GM12878 (cell line): ENCODE results near the gene GSAP. TPM values are rescaled to one million over a fixed set of nuclear protein-coding genes. Genes with fewer than 3 reads are reported as not detected.
A peak's percentile ranks its signal among the peaks of the same experiment; 100 is the strongest.

ENCODE experiments used
- BACH1 ChIP-seq: fragments of 450-650 bp; IDR thresholded peaks from 2 replicates; pipeline ENCODE4 v1.6.1; 2017; ENCODE audit warnings: mild to moderate bottlenecking, borderline replicate concordance
- BHLHE40 ChIP-seq, 2 experiments: fragments of 450-650 bp in 1 of 2; IDR thresholded peaks; 2 replicates each; pipeline ENCODE4 v1.6.1; 2011 to 2017; ENCODE audit warnings: low read depth in 2 of 2, borderline replicate concordance in 1 of 2, improper control_type of control experiment in 1 of 2, low read length in 1 of 2, mild to moderate bottlenecking in 1 of 2
- BMI1 ChIP-seq: fragments of 450-650 bp; IDR thresholded peaks from 2 replicates; pipeline ENCODE4 v1.6.1; 2016; ENCODE audit warnings: mild to moderate bottlenecking, moderate library complexity, borderline replicate concordance
- EED ChIP-seq: sonication (generic); IDR thresholded peaks from 2 replicates; pipeline ENCODE4 v1.6.1; 2016; ENCODE audit warnings: antibody characterized with exemption, low read depth
- EZH2 ChIP-seq: IDR thresholded peaks from 2 replicates; pipeline ENCODE4 v1.6.1; 2012; ENCODE audit warnings: low read depth, mild to moderate bottlenecking, control low read depth, inconsistent platforms, low read length, borderline replicate concordance; ENCODE audit not compliant: control insufficient read depth
- GABPA ChIP-seq: IDR thresholded peaks from 2 replicates; pipeline ENCODE4 v1.6.1; 2014; ENCODE audit warnings: antibody characterized with exemption, low read depth, mild to moderate bottlenecking, inconsistent platforms
- GATAD2B ChIP-seq: fragments of 450-650 bp; conservative IDR thresholded peaks from 2 replicates; pipeline ENCODE4 v1.6.1; 2017; ENCODE audit warnings: low read depth, mild to moderate bottlenecking, moderate library complexity
- IRF4 ChIP-seq: IDR thresholded peaks from 2 replicates; pipeline ENCODE4 v1.6.1; 2011; ENCODE audit warnings: low read depth, low read length
- MEF2A ChIP-seq: IDR thresholded peaks from 2 replicates; pipeline ENCODE4 v1.6.1; 2011; ENCODE audit warnings: low read depth, mild to moderate bottlenecking, low read length, moderate library complexity; ENCODE audit not compliant: insufficient read depth
- NFIC ChIP-seq: IDR thresholded peaks from 2 replicates; pipeline ENCODE4 v1.6.1; 2012; ENCODE audit warnings: low read depth, mild to moderate bottlenecking, inconsistent platforms, low read length, moderate library complexity
- PAX5 ChIP-seq: IDR thresholded peaks from 2 replicates; pipeline ENCODE4 v1.6.1; 2011; ENCODE audit warnings: low read depth, low read length, borderline replicate concordance
- POU2F2 ChIP-seq: IDR thresholded peaks from 3 replicates; pipeline ENCODE4 v1.6.1; 2011; ENCODE audit warnings: low read depth, mild to moderate bottlenecking, low read length, borderline replicate concordance
- RCOR1 ChIP-seq: conservative IDR thresholded peaks from 2 replicates; pipeline ENCODE4 v1.6.1; 2012; ENCODE audit warnings: low read depth, low read length, improper control_type of control experiment
- RELB ChIP-seq: fragments of 450-650 bp; IDR thresholded peaks from 2 replicates; pipeline ENCODE4 v1.6.1; 2017; ENCODE audit warnings: low read depth, mild to moderate bottlenecking, moderate library complexity
- RUNX3 ChIP-seq: IDR thresholded peaks from 2 replicates; pipeline ENCODE4 v1.6.1; 2012; ENCODE audit warnings: low read length, inconsistent platforms
- SIX5 ChIP-seq: IDR thresholded peaks from 2 replicates; pipeline ENCODE4 v1.6.1; 2011; ENCODE audit warnings: mild to moderate bottlenecking, low read depth, low read length, moderate library complexity; ENCODE audit not compliant: severe bottlenecking
- SP1 ChIP-seq: IDR thresholded peaks from one replicate; pipeline ENCODE4 v1.6.1; 2011; ENCODE audit warnings: low read depth, low read length
- TBL1XR1 ChIP-seq: IDR thresholded peaks from 2 replicates; pipeline ENCODE4 v1.6.1; 2012; ENCODE audit warnings: low read depth, low read length, improper control_type of control experiment
- TCF12 ChIP-seq: IDR thresholded peaks from 2 replicates; pipeline ENCODE4 v1.6.1; 2011; ENCODE audit warnings: low read depth, mild to moderate bottlenecking, low read length
- ZBED1 ChIP-seq: IDR thresholded peaks from 2 replicates; pipeline ENCODE4 v1.6.1; 2016; ENCODE audit warnings: borderline replicate concordance
- polyA plus RNA-seq, 11 experiments: library from polyadenylated mRNA; depleted of rRNA in 4 of 11; unstranded in 6 of 11; stranded (reverse) in 5 of 11; fragments of >200 nt; fragmentation: Nextera tagmentation in 4 of 11; fragmentation: Illumina TruSeq in 1 of 11; extraction: Ambion mirVana in 4 of 11; extraction: Trizol in 1 of 11; gene quantifications; 1 replicate in 1 of 11; 2 replicates in 10 of 11; pipeline versions ENCODE4 v1.2.1 to v1.2.3, GENCODE V29; 2011 to 2016; ENCODE audit warnings: inconsistent platforms in 2 of 11, missing spikeins in 2 of 11, low read depth in 1 of 11
- total RNA-seq, 4 experiments: library from RNA; depleted of rRNA in 3 of 4; stranded (reverse); fragments of >200 nt in 3 of 4; fragmentation: Illumina TruSeq in 1 of 4; extraction: Trizol in 1 of 4; gene quantifications; 2 replicates each; pipeline versions ENCODE4 v1.2.1 to v1.2.3, GENCODE V29; 2013 to 2021
- TF ChIP-seq, protein P1 (sequence below): IDR thresholded peaks from 2 replicates; pipeline ENCODE4 v1.6.1; 2012; ENCODE audit warnings: improper control_type of control experiment, low read depth, low read length; ENCODE audit not compliant: insufficient replicate concordance
- TF ChIP-seq, protein P2 (sequence below): fragments of 450-650 bp; conservative IDR thresholded peaks from 2 replicates; pipeline ENCODE4 v1.6.1; 2017; ENCODE audit warnings: mild to moderate bottlenecking, moderate library complexity

The GSAP gene
- total and polyA plus RNA-seq, 10 of the 15 experiments (the other 5 are each of a cell fraction or from before 2014, with no cell fraction given): 6.6 to 38.1 (median 21.8) TPM

- TF ChIP-seq, protein P1, sequence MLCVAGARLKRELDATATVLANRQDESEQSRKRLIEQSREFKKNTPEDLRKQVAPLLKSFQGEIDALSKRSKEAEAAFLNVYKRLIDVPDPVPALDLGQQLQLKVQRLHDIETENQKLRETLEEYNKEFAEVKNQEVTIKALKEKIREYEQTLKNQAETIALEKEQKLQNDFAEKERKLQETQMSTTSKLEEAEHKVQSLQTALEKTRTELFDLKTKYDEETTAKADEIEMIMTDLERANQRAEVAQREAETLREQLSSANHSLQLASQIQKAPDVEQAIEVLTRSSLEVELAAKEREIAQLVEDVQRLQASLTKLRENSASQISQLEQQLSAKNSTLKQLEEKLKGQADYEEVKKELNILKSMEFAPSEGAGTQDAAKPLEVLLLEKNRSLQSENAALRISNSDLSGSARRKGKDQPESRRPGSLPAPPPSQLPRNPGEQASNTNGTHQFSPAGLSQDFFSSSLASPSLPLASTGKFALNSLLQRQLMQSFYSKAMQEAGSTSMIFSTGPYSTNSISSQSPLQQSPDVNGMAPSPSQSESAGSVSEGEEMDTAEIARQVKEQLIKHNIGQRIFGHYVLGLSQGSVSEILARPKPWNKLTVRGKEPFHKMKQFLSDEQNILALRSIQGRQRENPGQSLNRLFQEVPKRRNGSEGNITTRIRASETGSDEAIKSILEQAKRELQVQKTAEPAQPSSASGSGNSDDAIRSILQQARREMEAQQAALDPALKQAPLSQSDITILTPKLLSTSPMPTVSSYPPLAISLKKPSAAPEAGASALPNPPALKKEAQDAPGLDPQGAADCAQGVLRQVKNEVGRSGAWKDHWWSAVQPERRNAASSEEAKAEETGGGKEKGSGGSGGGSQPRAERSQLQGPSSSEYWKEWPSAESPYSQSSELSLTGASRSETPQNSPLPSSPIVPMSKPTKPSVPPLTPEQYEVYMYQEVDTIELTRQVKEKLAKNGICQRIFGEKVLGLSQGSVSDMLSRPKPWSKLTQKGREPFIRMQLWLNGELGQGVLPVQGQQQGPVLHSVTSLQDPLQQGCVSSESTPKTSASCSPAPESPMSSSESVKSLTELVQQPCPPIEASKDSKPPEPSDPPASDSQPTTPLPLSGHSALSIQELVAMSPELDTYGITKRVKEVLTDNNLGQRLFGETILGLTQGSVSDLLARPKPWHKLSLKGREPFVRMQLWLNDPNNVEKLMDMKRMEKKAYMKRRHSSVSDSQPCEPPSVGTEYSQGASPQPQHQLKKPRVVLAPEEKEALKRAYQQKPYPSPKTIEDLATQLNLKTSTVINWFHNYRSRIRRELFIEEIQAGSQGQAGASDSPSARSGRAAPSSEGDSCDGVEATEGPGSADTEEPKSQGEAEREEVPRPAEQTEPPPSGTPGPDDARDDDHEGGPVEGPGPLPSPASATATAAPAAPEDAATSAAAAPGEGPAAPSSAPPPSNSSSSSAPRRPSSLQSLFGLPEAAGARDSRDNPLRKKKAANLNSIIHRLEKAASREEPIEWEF: no peak
- TF ChIP-seq BACH1: peak; percentile 42; the same call in 1 of the 2 replicates
- TF ChIP-seq IRF4: peak; percentile 85
- peak; percentile 85 for TF ChIP-seq EED
- no peak for TF ChIP-seq GATAD2B
- TF ChIP-seq TBL1XR1: peak; percentile 55; the same call in 1 of the 2 replicates
- TF ChIP-seq NFIC: peak; percentile 92
- no peak for TF ChIP-seq TCF12
- TF ChIP-seq SIX5: no peak
- peak in 1 of 2 experiments; percentile 49; a peak in 1 of 4 replicates for TF ChIP-seq BHLHE40 (IDR thresholded peaks at IDR 0.05; ENCODE audit: borderline replicate concordance in 1 of 2, low read depth in 2 of 2, low read length in 1 of 2)
- TF ChIP-seq, protein P2, sequence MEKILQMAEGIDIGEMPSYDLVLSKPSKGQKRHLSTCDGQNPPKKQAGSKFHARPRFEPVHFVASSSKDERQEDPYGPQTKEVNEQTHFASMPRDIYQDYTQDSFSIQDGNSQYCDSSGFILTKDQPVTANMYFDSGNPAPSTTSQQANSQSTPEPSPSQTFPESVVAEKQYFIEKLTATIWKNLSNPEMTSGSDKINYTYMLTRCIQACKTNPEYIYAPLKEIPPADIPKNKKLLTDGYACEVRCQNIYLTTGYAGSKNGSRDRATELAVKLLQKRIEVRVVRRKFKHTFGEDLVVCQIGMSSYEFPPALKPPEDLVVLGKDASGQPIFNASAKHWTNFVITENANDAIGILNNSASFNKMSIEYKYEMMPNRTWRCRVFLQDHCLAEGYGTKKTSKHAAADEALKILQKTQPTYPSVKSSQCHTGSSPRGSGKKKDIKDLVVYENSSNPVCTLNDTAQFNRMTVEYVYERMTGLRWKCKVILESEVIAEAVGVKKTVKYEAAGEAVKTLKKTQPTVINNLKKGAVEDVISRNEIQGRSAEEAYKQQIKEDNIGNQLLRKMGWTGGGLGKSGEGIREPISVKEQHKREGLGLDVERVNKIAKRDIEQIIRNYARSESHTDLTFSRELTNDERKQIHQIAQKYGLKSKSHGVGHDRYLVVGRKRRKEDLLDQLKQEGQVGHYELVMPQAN: no peak
- peak; percentile 81 for TF ChIP-seq ZBED1
- peak; percentile 19 for TF ChIP-seq SP1
- 0 out of 3 replicates have a peak, but pooled peaks have one; percentile 52 for TF ChIP-seq POU2F2
- peak; percentile 66; the same call in 1 of the 2 replicates for TF ChIP-seq BMI1
- 0 out of 2 replicates have a peak, but pooled peaks have one; percentile 11 for TF ChIP-seq GABPA
- TF ChIP-seq EZH2: no peak
- peak; percentile 95 for TF ChIP-seq RUNX3
- TF ChIP-seq MEF2A: peak; percentile 70; the same call in 1 of the 2 replicates
- peak; percentile 68; the same call in 1 of the 2 replicates for TF ChIP-seq PAX5
- TF ChIP-seq RCOR1: 0 out of 2 replicates have a peak, but pooled peaks have one; percentile 40
- peak; percentile 87 for TF ChIP-seq RELB
These were observed 85.8 kb downstream of the GSAP start (continued) for GRCh38 chr7:77330169-77330882.
